RKO (cell line): ENCODE measurements around the gene LMBR1.
A peak's percentile ranks its signal among the peaks of the same experiment; 100 is the strongest.
"Not testable (repeated sequence)": the region's sequence is repeated elsewhere in the genome, so short reads cannot be mapped to it uniquely, and the experiment has no call there.

Experiments used
- DNase-seq: peaks from one replicate; pipeline ENCODE4 v3.0.0-alpha.2; 2016; ENCODE audit warnings: low spot score

LMBR1 gene

DNA sequence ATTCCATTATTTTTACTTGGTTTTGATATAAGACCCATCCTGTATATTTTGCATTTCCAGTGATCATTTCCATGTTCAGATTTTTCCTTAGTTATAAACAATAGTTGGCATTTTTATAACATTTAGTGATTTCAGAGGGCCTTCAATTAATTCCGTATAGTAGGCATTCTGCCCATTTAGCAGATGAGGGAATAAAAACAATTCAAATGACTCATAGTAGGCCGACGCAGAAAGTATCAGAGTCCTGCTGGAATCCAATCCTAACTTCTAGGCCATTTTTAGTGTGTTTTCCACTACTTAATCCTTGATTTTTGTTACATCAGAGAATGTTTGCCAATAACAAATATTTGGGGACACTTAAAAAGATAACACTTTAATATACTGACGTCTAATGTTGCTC lies 237.0 kb downstream of the LMBR1 start:
- no peak for DNase-seq

DNA sequence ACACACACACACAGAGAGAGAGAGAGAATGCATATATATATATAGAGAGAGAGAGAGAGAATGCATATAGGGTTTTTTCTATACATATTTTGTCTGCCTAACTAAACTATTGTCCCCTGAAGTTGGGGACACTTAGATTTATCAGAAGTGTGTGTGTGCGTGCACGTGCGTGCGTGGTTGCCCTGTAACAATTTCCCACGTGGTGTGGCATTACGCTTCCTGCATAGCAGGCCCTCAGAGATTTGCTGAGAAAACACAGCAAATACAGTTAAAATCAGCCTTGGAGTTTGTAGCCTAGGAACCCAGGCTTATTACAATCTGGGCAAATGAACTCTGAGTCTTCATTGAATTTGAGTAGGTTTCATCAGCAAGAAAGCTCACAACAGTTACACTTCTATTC lies 237.7 kb downstream of the LMBR1 start:
- no peak for DNase-seq

DNA sequence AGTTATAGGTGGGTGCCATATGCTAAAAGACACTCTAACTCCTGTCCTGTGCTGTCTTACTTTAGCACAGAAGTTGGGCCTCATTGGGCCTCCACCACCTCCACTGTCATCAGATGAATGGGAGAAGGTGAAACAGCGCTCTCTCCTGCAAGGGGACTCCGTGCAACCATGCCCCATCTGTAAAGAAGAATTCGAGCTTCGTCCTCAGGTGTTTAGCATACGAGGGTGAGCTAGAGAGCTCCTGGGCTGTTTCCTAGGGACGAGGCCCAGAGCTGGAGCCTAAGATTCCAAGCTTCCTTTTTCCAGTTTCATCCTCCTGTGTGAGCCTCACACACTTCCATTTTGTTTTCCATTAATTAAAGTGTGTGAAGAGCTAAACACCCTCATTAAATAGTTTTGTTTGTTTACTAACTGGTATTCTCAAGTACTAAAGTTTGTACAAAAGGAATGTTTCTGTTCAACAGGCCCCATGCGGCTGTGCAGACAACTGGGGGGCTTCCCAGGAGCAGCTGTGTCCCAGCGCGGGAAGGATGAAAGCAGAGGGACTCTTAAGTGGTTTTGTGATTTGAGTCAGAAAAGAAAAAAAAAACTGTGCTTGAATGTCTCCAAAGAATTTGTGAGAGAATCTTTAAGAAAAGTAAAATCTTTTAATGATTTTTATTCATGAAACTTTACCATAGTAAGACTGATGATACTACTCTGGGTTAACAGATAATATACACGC lies 238.3 kb downstream of the LMBR1 start:
- no peak for DNase-seq

DNA sequence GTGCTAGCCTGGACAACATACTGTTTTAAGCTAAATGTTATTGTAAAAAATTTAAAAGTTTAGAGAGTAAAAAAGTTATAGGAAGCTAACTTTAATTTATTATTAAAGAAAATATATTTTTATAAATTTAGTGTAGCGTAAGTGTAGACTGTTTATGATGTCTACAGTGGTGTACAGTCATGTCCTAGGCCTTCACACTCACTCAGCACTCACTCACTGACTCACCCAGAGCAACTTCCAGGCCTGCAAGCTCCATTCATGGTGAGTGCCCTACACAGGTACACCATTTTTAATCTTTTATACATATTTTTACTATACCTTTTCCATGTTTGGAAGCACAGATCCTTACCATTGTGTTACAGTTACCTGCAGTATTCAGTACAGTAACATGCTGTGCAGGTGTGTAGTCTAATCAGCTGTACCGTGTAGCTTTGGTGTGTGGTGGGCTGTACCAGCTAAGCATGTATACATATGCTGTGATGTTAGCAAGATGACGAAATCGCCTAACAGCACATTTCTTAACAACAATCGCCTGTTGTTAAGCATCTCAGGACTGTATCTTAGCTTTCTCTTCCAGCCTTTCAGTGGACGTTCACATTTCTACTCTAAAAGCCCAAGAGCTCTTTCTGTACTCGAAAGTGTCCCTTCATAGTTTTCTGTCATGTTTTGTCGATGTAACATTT lies 240.0 kb downstream of the LMBR1 start:
- DNase-seq: peak; percentile 53

DNA sequence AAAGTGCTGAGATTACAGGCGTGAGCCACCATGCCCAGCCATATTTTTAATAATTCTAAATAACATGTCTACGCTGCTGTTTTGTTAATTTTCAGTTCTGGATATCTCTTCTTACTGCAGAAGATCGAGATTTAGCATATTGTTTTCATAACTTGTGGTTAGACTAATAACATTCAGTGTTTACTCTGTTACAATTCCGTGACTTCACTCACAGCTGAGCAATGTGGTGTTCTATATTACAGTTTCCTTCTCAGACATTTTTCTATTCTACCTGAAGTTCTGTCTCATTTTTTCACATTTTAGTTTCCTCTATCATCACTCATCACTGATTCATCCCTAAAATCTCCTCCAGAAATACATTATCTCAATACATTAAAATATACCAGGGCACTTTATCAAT lies 241.5 kb downstream of the LMBR1 start:
- no peak for DNase-seq

DNA sequence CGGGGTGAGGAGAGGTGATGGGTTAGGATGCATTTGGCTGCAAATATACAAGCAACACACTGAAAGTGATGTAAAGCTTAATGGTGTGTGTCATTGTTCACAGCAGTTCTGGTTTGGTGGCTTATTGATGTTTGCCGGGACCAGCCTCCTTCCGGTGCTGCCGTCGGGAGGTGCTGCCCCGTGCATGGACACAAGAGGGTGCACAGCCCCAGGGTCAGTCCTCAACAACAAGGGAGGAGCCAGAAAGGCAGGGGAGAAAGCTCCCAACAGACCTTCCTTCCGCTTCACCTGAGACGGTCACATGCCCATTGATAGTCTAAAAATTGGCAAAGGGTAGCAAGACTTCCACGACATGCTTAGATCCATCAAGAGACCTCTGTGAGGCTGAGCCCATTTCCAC lies 242.9 kb downstream of the LMBR1 start:
- DNase-seq: peak; percentile 44

DNA sequence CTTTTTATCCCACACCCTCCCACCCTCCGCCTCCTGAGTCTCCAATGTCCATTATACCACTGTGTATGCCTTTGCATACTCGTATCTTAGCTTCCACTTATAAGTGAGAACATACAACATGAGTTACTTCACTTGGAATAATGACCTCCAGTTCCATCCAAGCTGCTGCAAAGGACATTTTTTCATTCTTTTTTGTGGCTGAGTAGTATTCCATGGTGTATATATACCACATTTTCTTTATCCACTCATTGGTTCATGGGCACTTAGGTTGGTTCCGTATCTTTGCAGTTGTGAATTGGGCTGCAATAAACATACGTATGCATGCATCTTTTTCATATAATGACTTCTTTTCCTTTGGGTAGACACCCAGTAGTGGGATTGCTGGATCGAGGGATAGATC lies 245.7 kb downstream of the LMBR1 start:
- not testable (repeated sequence) for DNase-seq

DNA sequence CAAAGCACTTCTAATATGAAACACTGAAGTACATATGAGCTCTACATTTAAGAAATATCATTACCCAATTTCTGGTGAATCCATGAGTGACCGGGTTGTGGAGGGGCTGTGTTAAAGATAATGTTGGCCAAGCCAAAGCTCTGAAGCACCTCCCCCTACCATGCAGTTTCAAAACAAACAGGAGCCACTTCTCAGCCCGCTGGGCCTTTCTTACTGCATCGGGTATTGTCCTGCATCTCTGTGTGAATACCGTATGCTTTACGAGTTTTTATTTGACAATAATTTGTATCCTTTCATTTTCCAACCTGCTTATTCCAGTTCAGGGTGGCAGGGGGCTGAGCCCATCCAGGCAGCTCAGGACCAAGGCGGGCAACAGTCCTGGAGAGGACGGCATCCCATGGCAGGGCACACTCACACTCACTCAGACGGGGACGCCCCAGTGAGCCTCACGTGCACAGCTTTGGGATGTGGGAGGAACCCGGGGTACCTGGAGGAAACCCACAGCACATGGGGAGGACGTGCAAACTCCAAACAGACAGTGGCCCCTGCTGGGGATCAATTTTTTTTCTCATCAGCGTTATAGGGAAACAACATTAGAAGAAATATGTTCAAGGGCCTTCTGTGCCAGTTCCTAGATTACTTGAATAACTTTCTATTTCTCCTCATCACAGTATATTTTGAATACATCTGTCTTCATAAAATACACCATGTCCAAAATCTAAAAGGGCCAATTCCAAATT lies 250.5 kb downstream of the LMBR1 start:
- DNase-seq: no peak

DNA sequence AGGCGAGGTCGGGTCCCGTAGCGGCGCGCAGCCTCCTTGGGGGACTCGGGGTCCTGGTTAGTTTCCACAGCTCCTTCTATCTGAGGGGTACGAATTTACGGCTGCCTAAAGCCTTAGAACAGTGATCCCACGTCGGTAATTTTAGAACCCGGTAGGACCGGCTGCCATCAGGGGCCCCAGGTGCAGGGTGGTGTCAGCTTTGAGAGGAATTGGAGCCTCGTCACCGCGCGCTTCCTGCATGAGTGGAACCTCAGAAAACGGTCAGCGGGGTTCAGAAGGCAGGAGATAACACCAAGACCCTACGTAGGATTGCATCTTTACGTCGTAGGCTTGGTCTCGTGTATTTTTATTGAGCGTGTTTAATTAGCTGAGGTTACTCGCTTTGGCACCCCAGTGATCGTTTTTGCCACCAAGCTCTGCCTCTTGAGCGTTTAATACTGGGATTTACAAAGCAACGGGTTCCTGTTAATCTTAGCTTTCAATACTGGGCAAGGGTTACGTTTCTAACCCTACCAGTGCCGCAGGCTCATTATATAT lies 252.0 kb downstream of the LMBR1 start:
- peak; percentile 92 for DNase-seq

DNA sequence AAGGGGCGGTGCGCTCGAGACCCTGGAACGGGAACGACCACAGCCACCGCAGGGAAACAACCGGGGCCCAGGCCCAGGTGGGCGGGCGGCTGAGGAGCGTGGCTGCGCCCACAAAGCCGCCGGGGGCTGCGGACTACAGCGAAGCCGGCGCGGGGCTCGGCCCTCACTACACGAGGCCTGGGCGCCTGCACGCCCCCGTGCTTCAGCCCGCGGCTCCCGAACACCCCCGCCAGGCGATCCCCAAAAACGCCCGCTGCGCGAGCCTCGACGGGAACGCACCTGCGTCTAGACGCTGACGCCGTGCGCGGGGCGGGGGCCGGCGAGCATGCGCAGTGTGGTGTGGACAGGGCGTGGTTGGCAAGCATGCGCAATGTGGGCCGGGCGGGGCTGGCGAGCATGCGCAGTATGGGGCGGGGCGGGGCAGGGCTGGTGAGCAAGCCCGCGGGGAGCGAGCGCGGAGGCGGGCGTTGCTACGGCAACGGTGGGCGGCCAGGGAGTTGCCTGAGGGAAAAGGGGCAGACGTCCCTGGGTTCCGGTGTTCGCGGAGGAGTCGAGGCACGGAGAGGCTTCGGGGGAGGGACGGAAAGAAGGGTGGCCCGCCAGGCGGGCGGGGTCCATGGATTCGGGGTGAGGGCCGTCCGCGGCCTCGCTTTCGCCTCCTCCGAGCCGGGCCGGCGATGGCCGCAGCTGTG lies 252.6 kb downstream of the LMBR1 start, which contains the start of gene RNF32:
Gene RNF32, plus strand, starts transcription at position 518 of the 692 bp plus-strand sequence. CDS start 3,104 bp downstream, outside the sequence.
- peak; percentile 94 for DNase-seq

DNA sequence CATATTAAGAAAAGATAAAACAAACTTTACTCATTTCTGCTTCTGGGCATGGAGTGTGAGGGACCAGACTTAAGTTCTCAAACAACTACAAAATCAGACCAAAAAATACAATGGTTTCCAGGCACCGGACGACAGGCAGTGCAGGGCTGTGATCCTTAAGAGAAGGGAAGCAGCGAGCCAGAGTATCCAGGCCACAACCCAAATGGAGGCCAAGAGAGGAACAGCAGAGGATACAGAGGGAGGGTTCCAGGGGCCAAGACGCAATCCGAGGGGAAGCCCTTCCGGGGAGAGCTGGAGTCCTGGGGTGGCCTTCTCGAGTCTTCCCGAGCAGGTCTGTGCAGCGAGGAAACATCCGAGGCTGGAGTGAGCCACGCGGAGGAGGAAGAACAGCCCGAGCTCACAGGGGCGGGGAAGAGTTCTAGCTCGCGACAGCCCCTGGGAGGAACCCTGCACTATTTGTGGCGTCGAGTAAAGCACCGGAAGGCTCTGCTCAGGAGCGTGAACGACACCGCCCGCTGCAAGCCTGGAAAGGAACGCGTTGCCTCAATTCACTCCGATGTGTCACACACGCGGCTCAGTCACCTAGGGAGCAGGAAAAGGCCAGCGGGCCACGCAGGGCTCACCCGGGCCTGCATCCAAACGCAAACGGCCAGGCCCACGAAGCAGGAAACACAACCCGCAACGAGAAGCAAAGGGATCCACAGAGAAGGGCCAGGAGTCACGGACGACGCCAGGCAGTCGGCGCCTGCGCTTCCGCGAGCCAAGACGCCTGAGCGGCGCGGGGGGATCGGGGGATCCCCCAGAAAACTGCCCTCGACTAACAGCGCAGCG lies 253.3 kb downstream of the LMBR1 start:
- DNase-seq: no peak

DNA sequence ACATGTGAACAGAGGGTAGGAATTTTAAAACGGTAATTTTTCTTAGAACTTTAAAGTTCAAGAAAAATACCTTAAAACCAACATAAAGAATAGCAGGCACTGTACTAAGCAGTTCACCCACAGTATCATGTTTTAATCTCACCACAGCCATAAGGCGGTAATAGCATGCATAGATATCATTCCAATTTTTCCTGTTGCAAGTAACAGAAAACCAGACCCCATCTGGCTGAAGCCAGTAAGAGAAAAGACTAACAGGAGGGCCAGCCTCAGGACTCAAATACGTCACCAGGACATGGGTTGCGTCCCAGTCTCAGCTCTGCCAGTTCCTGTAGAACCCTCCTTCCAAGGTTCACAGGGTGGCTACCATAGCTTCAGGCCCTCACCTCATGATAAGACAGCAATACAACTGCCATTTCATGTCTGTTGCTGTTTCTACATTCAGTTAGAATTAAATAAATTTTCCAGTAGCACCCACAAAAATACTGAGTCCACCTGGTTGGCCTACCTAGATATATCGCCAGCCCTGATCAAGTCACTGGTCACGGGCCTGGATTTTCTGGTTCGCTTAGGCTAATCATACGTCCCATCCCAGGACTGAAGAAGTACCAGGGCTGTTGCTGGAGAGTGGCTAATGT lies 254.4 kb downstream of the LMBR1 start:
- no peak for DNase-seq

DNA sequence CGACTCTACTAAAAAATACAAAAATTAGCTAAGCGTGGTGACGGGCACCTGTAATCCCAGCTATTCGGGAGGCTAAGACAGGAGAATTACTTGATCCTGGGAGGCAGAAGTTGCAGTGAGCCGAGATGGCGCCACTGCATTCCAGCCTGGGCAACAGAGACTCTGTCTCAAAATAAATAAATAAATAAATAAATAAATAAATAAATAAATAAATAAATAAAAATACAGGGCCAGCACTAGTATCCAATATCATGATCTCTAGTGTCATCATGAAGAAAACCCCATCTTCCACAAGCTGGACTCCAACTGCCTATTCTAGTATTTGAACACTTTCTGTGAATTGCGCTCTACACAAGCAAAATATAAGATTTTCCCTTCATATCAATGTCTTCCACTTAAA lies 255.9 kb downstream of the LMBR1 start:
- DNase-seq: not testable (repeated sequence)

DNA sequence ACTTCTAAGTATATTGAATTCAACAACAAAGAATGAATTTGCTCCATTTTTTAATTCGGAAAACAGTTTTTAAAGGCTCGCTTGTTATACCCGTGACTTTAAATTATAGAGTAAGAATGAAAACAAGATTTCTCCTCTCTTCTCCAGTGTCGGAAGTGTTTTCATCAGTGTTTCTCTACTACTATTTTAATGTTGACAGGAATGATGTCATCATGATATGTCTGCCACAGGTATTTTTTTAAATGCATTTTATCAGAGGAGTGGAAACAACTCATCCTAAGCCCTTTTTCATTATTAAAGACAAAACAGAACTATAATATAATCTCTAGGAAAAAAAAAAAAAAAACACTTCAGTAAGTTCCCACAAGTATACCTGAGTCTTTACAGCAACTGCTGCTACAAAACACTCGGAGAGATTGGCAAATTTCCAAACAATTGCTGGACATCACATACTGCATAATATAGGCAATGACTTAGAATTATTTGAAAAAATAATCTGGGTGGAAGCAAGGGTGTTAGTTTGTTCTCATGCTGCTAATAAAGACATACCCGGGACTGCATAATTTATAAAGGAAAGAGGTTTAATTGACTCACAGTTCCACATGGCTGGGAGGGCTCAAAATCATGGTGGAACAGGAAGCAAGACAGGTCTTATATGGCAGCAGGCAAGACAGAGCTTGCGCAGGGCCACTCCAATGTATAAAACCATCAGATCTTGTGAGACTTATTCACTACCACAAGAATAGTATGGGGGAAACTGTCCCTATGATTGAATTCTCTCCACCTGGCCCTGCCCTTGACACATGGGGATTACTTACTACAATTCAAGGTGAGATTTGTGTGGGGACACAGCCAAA lies 257.2 kb downstream of the LMBR1 start:
- no peak for DNase-seq

DNA sequence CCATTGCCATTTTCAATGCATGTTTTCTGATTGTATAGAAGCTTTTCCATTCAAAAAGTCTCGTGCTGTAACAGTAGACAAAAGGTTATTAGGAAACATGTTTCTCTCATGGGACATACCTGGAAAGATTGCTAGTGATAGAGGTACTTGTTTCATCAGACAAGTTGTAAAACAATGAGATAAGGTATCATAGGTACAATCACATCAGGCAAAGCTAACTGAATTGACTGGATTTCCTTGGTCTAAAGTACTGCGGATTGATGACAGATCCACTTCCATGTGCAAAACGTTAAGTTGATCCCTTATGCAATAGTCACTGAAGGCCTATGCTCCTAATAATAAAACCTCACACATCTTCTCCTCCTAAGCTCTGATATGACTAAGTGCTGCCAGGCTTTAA lies 258.9 kb downstream of the LMBR1 start:
- no peak for DNase-seq

DNA sequence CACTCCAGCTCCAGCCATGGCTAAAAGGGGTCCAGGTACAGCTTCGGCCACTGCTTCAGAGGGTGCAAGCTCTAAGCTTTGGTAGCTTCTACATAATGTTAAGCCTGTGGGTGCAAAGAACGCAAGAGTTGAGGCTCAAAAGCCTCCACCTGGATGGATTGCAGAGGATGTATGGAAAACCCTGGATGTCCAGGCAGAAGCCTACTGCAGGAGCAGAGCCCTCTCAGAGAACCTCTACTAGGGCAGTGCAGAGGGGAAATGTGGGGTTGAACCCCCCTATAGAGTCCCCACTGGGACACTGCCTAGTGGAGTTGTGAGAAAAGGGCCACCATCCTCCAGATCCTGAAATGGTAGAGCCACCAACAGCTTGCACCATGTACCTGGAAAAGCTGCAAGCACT lies 263.1 kb downstream of the LMBR1 start:
- DNase-seq: no peak

DNA sequence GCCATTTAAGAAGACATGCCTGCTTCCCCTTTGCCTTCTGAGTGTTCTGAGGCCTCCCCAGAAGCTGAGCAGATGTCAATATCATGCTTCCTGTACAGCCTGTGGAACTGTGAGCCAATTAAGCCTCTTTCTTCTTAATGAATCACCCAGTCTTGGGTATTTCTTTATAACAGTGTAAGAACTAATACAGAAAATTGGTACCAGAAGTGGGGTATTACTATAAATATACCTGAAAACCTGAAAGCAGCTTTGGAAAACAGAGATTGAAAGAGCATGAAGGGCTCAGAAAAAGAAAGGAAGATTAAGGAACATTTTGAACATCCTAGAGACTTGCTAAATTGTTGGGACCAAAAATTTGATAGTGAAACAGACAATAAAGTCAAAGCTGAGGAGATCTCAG lies 264.4 kb downstream of the LMBR1 start:
- no peak for DNase-seq
